Loucy (cell line): ENCODE results near the gene MEF2A.

ENCODE experiments used
- H2AFZ ChIP-seq: fragments of 200-600 bp; sonication (generic); 2 replicates; pipeline ENCODE4 v1.6.0; 2016; ENCODE audit warnings: antibody characterized with exemption, mild to moderate bottlenecking, low read length, moderate library complexity
- H3F3A ChIP-seq: fragments of 200-600 bp; 2 replicates; pipeline ENCODE4 v1.6.0; 2016; ENCODE audit warnings: antibody characterized with exemption, low read depth, mild to moderate bottlenecking
- H3K27me3 ChIP-seq: fragments of 200-600 bp; sonication (generic); 2 replicates; pipeline ENCODE4 v1.6.1; 2014; ENCODE audit warnings: low read length, mild to moderate bottlenecking; ENCODE audit not compliant: insufficient read depth, poor library complexity, severe bottlenecking
- H3K36me3 ChIP-seq: fragments of 200-600 bp; sonication (generic); 2 replicates; pipeline ENCODE4 v1.6.1; 2016; ENCODE audit warnings: low read length; ENCODE audit not compliant: insufficient read depth
- H3K4me1 ChIP-seq: fragments of 200-600 bp; sonication (generic); 2 replicates; pipeline ENCODE4 v1.5.1; 2014; ENCODE audit warnings: low read length, mild to moderate bottlenecking; ENCODE audit not compliant: insufficient read depth, poor library complexity, severe bottlenecking
- H3K4me2 ChIP-seq: fragments of 200-600 bp; sonication (generic); 2 replicates; pipeline ENCODE4 v1.6.0; 2014; ENCODE audit warnings: antibody characterized with exemption, low read length, low read depth, mild to moderate bottlenecking; ENCODE audit not compliant: poor library complexity, severe bottlenecking
- H3K4me3 ChIP-seq: fragments of 200-600 bp; sonication (generic); 2 replicates; pipeline ENCODE4 v1.5.1; 2014; ENCODE audit warnings: low read length, mild to moderate bottlenecking, mixed read lengths; ENCODE audit not compliant: poor library complexity, severe bottlenecking
- H3K79me2 ChIP-seq: fragments of 200-600 bp; sonication (generic); 2 replicates; pipeline ENCODE4 v1.6.1; 2014; ENCODE audit warnings: low read length; ENCODE audit not compliant: insufficient read depth
- H3K9ac ChIP-seq: fragments of 200-600 bp; sonication (generic); 2 replicates; pipeline ENCODE4 v1.6.0; 2014; ENCODE audit warnings: mild to moderate bottlenecking, low read depth, low read length, moderate library complexity; ENCODE audit not compliant: poor library complexity, severe bottlenecking
- H3K9me2 ChIP-seq: fragments of 200-600 bp; sonication (generic); replicated peaks from 2 replicates; pipeline ENCODE4 v1.6.1; 2016; ENCODE audit warnings: low read depth, low read length, mixed read lengths
- H3K9me3 ChIP-seq: fragments of 200-600 bp; sonication (generic); 2 replicates; pipeline ENCODE4 v1.6.1; 2014; ENCODE audit warnings: mild to moderate bottlenecking, antibody characterized with exemption, low read length, low read depth; ENCODE audit not compliant: insufficient read depth
- H4K20me1 ChIP-seq: fragments of 200-600 bp; sonication (generic); 2 replicates; pipeline ENCODE4 v1.6.0; 2014; ENCODE audit warnings: antibody characterized with exemption, low read length, mild to moderate bottlenecking; ENCODE audit not compliant: insufficient read depth, poor library complexity, severe bottlenecking
- EZH2phosphoT487 ChIP-seq: fragments of 200-600 bp; IDR thresholded peaks from 2 replicates; pipeline ENCODE4 v1.6.1; 2018; ENCODE audit warnings: antibody characterized with exemption, mild to moderate bottlenecking, moderate library complexity, borderline replicate concordance
- TF ChIP-seq, protein P1 (sequence below): fragments of 200-600 bp; sonication (generic); conservative IDR thresholded peaks from 2 replicates; pipeline ENCODE4 v1.5.1; 2014; ENCODE audit warnings: mild to moderate bottlenecking, antibody characterized with exemption, low read length

MEF2A gene

DNA sequence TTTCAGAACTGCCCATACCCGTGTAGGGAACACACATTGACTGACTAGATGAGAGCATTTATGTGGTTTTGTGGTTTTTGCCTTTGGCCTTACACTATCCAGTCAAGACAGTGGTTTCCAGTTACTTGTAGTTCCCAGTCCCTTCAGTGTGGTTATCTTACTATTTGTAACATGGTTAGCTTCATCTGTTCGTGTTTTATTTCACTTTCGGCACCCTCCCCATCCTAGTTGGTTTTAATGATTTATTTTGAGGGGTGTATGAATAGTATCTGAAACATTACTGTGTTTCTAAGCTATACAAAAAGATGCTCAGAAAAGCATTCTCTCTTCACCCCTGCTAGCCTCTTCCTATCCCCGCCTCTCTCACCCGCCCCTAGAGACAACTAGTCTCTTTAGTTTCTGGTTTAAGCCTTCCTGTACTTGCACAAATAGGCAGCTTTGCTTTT, 153.3 kb downstream of the MEF2A start:
- Histone ChIP-seq H2AFZ (no peak overlapping the region), H4K20me1 (no peaks in the 10 kb centered on the region), H3K4me1 (peaks cover 25% of the 10 kb centered on the region), H3K27me3 (no peaks in the 10 kb centered on the region), H3K9ac (no peak overlapping the region), H3K36me3 (peaks cover 11% of the 10 kb centered on the region; the same call in 1 of the 2 replicates), H3K79me2 (no peaks in the 10 kb centered on the region), H3K9me2 (no peaks in the 10 kb centered on the region), H3K9me3 (no peaks in the 10 kb centered on the region), H3K4me2 (peak overlapping the region; percentile 20), H3F3A (0 out of 2 replicates have a peak, but pooled peaks cover under 1% of the 10 kb centered on the region), H3K4me3 (no peak overlapping the region)
- TF ChIP-seq, protein P1, sequence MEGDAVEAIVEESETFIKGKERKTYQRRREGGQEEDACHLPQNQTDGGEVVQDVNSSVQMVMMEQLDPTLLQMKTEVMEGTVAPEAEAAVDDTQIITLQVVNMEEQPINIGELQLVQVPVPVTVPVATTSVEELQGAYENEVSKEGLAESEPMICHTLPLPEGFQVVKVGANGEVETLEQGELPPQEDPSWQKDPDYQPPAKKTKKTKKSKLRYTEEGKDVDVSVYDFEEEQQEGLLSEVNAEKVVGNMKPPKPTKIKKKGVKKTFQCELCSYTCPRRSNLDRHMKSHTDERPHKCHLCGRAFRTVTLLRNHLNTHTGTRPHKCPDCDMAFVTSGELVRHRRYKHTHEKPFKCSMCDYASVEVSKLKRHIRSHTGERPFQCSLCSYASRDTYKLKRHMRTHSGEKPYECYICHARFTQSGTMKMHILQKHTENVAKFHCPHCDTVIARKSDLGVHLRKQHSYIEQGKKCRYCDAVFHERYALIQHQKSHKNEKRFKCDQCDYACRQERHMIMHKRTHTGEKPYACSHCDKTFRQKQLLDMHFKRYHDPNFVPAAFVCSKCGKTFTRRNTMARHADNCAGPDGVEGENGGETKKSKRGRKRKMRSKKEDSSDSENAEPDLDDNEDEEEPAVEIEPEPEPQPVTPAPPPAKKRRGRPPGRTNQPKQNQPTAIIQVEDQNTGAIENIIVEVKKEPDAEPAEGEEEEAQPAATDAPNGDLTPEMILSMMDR: no peak
- TF ChIP-seq EZH2phosphoT487: no peak

DNA sequence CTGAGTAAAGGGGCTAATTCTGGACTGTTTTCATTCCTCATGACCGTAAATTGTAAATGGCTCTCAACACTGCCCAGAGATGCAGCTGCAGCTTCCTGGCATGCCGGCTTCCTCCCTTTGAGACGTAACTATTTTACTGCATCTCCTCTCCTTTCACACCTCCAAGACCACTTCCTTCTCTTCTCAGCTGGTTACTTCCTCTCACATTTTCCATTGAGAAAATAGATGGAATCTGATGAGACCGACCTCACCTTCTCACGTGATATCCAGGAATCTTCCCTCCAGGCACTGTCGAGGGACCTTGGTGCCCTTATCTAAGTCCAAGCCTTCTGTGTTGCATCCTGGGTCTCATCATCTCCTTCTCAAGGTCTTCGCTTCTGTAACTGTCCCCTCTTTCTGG, 154.7 kb downstream of the MEF2A start:
- H2AFZ ChIP-seq: no peak overlapping the region
- no peak overlapping the region for H3K9ac ChIP-seq
- TF ChIP-seq EZH2phosphoT487: no peak
- TF ChIP-seq, protein P1: no peak
- H3K27me3 ChIP-seq: no peaks in the 10 kb centered on the region
- H3K36me3 ChIP-seq: peaks cover 2% of the 10 kb centered on the region; the same call in 1 of the 2 replicates
- H3K4me2 ChIP-seq: no peak overlapping the region
- H3F3A ChIP-seq: no peaks in the 10 kb centered on the region
- H3K4me1 ChIP-seq: peaks cover 25% of the 10 kb centered on the region
- H3K4me3 ChIP-seq: no peak overlapping the region
- no peaks in the 10 kb centered on the region for H3K9me3 ChIP-seq
- H3K79me2 ChIP-seq: no peaks in the 10 kb centered on the region
- no peaks in the 10 kb centered on the region for H4K20me1 ChIP-seq
- no peaks in the 10 kb centered on the region for H3K9me2 ChIP-seq

DNA sequence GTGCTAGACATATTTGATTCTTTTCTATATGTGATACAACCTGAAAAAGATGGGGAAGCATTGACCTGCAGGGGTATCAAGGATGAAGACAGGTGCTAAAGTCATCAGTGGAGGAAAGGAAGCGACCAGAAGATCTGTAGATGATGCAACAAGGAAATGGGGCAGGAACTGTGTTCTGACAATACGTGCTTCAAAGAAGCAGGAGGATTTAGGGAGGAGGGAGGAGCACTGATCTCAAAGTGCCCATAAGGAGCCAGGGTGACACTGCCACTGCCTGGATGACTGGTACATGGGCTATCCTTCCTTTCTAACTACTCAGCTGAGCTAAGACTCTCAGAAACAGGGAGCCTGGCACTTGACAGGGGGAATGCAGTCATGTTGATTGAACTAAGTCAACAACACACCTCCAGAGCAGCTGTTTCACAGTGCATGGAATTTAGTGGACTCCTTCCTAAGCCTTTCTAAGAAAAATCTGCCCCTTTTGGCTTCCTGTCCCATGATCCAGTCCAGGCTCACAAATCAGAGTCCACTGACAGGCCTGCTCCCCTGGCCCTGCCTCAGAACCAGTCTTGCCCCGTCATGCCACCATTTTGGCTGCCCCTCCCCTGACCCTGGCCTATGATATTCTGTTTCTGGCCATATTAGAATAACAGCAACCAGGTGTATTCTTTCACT, 155.5 kb downstream of the MEF2A start:
- no peak overlapping the region for H3K9ac ChIP-seq
- no peak overlapping the region for H2AFZ ChIP-seq
- H3K4me1 ChIP-seq: peaks cover 25% of the 10 kb centered on the region
- TF ChIP-seq, protein P1: no peak
- TF ChIP-seq EZH2phosphoT487: no peak
- no peak overlapping the region for H3K4me3 ChIP-seq
- H3F3A ChIP-seq: no peaks in the 10 kb centered on the region
- no peaks in the 10 kb centered on the region for H3K9me2 ChIP-seq
- H3K4me2 ChIP-seq: no peak overlapping the region
- H4K20me1 ChIP-seq: no peaks in the 10 kb centered on the region
- no peaks in the 10 kb centered on the region for H3K36me3 ChIP-seq
- H3K27me3 ChIP-seq: no peaks in the 10 kb centered on the region
- no peaks in the 10 kb centered on the region for H3K79me2 ChIP-seq
- no peaks in the 10 kb centered on the region for H3K9me3 ChIP-seq
